H4 (cell line): ENCODE measurements around the gene DLG4. TPM values are rescaled to one million over a fixed set of nuclear protein-coding genes. Genes with fewer than 3 reads are reported as not detected.
"Not testable (repeated sequence)": the region's sequence is repeated elsewhere in the genome, so short reads cannot be mapped to it uniquely, and the experiment has no call there.

Experiments used
- DNase-seq: peaks from one replicate; pipeline ENCODE4 v3.0.0-alpha.2; 2015; ENCODE audit warnings: low spot score
- total RNA-seq: library from RNA; depleted of rRNA; stranded (reverse); fragments of >200 nt; shearing (Covaris generic); gene quantifications from 2 replicates; pipeline ENCODE4 v1.2.3, GENCODE V29; 2014

The DLG4 gene
- total RNA-seq, 1 experiment from 2014 or later = 3.9 TPM

DNA sequence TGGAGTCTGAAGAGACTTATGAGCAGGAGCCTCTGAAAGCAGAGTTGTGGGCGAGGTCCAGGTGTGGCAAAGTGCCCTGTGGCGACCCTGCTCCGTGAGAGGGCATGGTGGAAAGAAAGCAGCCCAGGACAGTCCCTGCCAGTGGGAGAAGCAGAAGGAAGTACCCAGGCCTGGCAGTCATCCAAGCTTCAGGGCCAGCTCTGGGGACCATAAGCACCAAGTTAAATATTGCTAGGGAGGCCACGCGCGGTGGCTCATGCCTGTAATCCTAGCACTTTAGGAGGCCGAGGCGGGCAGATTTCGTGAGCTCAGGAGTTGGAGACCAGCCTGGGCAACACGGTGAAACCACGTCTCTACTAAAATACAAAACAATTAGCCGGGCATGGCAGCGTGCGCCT lies 35.5 kb downstream of the DLG4 start:
- DNase-seq = no peak

DNA sequence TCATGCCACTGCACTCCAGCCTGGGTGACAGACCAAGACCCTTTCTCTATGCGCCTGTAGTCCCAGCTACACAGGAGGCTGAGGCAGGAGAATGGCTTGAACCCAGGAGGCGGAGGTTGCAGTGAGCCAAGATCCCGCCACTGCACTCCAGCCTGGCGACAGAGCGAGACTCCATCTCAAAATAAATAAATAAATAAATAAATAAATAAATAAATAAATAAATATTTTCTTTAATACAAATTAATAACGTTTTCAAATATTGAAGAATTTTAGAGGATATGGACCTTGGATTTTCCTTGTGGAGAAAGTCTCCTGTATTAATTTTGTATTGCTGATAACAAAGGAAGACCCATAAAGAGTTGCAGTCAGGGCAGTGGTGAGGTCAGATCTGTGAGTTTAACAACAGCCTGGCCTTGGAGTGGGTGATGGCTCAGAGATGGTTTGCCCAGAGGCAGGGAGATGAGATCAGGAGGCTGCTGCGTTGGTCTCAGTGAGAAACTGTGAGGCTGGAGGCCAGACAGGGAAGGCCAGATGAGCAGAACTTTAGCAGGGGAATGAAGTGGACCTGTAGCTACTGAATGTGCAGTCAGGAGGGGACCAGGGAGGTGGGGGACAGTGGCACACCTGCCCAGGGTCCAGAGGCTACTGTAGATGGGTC lies 36.1 kb downstream of the DLG4 start:
- no peak for DNase-seq

DNA sequence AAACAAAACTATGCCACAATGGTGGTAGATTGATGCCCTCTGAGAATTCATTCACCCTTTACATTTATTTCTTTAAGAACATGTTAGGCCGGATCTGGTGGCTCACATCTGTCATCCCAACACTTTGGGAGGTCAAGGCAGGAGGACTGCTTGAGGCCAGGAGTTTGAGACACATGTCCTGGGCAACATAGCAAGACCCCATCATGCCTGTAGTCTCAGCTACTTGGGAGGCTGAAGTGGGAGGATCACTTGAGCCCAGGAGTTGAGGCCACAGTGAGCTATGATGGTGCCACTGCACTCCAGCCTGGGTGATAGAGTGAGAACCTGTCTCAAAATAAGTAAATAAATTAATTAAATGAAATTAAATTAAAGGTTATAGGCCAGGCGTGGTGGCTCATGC lies 37.5 kb downstream of the DLG4 start:
- DNase-seq = not testable (repeated sequence)

DNA sequence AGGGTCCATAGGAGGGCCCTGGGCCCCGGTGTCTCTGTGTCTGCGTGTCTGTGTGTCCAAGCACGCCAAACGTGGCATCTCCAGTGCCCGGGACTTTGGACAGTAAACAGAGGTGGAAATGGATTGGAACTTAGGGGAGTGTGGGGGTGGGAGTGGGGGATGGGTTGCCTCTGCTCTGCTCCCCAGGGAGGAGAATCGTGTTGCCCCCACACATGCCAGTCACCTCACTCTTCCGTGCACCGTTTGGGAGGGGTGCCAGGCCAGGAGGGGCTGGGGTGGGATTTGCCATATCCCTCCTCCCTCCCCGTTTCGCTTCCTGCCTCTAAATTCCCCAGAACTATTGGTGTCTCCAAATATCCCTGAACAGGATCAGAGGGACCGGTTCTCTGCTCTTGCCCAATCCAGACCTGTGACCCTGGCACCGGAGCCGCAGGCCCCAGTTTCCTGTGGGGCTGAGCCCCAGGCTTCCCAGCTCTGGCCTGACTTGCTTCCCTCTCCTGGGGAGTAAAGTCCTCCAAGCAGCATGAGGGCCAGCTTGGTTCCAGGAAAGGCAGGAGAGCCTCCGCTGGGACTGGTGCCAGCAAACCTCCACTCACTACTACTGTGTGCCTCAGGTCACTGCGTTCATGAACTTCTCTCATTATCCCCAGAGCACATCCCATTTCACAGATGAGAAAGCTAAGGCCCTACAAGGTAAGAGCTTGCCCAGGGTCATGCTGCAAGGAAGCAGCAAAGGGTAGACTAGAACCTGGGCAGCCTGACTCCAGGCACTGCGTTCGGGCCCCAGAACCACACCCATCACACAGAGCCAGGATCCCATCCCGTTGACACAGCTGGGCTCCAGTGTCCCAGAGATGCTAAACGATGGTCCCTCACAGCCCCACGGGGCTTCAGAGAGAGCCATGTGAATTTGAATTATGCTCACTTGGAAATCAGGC lies 40.0 kb downstream of the DLG4 start, which contains the start of gene ASGR1:
Gene ASGR1, minus strand, starts transcription at position 54 of the 938 bp plus-strand sequence. CDS start 807 bp downstream, outside the sequence.
- DNase-seq = no peak

DNA sequence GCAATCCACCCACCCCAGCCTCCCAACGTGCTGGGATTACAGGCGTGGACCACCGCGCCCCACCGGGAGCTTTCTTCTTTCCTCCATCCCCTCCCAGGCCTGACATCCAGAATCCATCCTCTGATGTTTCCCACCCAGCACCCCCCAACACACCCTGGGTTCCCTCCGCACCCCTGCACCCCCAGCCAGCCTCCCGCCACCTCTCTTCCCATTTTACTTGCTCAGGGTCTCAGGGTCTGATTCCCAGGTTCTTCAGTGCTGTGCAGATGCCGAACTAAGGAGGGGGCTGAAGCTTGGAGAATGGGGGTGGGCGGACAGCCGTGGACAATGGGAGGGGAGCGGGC lies 40.7 kb downstream of the DLG4 start:
- no peak for DNase-seq

DNA sequence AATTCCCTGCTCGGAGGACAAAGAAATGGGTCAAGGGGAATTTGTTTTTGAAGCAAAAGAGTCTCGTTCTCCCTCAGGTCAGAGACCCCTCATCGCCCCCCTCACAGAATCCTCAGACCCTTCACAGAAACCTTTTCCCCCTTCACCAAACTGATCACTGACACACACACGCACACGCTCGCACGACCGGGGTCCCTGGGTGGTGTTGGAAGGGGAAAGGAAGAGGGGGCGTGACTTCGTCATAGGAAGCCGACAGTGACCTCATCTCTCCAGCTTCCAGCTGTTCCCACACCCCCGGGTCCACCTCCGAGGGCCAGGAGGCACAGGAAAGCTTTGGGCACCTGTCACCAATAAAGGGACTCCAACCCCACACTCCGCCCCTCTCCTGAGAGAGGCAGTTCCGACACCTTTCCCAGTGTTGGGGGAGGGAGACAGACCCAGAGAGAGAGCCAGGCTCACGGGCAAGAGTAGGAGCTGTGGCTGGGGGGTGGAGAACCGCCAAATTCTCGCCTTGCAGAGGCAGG lies 41.6 kb downstream of the DLG4 start:
- DNase-seq = no peak

DNA sequence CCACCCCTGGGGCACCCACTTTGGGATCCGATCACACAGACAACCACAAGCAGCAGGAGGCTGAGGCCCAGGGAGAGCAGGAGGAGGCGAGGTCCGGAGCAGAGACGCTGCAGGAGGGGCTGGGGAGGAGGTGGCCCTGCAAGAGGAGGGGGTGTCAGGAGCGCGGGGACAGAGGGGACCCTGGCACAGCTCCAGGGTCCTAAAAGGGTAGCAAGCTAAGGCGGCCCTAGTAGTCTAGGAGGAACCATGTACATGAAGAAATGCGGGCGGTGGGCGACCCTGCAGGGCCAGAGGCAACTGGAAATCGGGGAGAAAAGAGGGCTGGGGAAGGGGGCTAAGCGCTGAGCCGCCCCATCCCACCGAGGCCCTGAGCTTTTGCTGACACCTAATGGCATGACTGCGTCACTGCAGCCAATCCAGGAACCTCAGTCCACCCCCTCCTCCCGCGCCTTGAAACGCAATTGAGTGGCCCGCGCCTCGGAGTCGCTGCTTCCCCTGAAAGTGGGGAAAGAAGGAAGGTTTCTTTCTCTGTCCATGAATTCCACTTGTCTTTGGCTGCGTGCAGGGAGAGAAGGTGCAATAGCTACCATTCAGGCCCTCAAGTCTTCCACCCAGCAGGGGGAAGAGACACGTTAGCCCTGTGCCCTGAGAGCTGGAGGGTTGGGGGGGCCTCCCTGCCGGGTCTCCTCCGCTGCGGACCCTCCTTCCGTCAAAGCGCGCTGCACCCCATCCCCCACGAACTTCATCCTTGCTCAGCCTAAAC lies 42.3 kb downstream of the DLG4 start:
- DNase-seq = peak; percentile 43

DNA sequence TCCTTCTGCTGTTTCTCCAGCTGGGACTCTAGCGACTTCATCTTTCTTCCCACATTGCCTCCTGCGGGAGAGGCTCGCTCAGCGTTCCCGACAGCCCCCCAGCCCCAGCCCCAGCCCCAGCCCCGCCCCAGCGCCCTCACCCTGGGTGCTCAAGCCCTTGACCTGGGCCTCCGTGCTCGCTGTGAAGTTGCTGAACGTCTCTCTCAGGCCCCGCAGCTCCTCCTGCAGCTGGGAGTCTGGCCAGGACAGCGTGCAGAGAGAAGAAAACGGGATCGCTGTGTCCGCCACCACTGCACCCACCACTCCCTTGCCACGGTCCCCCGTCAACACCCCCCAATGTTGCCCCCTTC lies 42.8 kb downstream of the DLG4 start:
- DNase-seq = no peak

DNA sequence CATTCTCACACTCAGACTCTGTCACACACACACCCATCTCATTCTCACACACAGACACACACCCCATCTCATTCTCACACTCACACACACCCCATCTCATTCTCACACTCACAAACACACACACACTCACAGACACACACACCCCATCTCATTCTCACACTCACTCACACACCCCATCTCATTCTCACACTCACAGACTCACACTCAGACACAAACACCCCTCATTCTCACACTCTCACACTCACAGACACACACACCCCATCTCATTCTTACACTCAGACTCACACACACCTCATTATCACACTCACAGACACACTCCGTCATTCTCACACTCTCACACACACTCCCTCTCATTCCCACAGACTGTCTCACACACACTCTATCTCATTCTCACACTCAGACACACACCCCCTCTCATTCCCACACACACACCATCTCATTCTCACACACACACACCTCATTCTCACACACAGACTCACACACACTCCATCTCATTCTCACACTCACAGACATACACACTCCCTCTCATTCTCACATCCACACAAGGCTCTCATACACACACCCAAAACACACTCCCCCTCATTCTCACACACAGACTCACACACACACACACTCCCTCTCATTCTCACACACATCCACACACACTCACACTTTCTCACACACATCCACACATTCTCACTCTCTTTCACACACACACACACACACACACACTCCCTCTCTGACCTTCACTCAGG lies 43.4 kb downstream of the DLG4 start:
- DNase-seq = no peak

DNA sequence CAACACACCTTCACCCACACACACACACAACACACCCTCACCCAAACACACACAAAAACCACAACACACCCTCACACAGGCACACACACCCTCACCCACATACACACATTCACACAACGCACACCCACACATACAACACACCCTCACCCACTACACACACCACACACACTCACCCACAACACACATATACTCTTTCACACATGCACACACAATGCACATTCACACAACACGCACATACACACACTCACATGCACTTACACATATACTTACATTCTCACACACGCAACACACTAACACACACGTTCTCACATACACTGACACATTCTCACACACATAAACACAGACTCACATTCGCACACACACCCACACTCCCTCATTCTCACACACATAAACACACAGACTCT lies 44.3 kb downstream of the DLG4 start:
- DNase-seq = no peak

DNA sequence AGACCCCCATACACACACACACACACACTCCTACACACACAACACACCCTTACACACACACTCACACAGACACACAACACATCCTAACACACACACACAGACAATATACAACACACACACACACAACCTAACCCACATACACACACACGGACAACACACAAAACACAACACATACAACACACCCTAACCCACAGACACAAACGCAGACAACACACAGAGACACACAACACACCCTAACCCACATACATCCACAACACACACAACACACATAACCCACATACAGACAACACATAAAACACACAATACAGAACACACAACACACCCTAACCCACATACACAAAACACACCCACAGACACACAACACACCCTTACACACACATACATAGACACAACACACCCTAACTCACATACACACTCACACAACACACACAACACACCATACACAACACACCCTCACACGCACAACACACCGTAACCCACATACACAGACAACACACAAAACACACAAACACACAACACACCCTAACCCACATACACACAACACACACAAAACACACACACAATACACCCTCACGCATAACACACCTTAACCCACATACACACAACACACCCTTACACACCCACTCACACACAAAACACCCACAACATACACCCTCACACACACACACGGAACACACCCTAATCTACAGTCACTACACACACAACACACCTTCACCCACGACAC lies 44.9 kb downstream of the DLG4 start:
- no peak for DNase-seq

DNA sequence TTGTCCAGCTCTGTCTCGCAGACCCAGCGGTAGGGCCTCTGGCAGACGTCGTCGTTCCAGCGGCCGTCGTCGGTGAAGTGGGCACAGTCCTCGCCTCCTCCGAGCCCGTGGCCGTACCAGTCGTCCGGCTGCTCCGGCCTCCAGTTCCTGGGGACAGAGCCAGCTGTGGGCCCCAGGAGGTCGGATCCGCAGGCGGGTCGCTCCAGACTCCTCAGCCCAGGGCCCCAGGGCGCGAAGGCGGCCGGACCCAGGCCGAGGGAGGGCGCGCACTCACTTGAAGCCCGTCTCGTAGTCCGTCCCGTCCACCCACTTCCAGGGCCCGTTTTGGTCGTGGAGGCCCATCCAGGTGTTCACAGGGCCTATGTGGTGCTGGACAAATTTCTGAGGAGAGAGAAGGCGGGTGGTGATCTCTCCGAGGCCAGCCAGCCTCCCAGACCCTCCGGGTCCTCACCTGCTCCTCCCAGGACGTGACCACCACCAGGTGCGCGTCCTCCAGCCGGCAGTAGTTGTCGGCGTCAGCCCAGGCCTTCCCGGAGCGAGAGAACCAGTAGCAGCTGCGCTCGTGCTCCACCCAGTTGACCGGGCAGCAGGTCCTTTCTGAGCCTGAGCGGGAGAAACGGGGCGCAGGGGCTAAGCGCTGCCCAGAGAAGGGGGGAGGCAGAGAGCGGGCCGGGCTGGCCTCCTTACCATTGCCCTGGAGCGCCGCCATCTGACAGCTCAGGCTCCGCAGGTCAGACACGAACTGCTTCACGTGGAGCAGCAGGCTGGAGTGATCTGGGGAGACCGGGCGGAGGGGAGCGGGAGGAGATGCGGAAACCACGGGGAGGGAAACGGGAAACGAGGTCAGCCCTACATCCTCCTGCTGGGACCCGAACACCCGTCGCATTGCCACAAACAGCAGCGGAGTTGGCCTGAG lies 45.7 kb downstream of the DLG4 start:
- DNase-seq = no peak

DNA sequence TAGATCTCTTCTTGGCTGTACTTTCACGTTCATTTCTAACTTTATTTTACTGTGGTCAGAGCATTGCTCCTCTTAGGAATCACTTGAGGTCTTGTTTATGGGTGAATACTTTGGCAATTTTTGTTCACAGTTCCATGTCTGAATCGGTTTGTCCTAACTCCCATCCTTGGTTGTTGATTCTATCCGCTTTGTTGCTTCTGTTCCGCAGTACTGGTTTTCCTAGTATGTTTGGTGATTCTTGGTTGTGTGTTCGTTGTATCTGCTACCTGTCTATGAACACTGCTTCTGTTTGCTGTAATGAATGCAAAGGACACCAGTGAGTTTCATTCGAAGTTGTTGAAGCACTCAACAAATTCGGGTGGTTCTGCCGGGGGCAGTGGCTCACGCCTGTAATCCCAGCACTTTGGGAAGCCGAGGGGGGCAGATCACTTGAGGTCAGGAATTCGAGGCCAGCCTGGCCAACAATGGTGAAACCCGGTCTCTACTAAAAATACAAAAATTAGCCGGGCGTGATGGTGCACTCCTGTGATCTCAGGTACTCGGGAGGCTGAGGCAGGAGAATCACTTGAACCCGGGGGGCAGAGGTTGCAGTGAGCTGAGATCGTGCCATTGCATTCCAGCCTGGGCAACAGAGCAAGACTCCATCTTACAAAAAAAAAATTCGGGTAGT lies 47.0 kb downstream of the DLG4 start:
- DNase-seq = not testable (repeated sequence)

DNA sequence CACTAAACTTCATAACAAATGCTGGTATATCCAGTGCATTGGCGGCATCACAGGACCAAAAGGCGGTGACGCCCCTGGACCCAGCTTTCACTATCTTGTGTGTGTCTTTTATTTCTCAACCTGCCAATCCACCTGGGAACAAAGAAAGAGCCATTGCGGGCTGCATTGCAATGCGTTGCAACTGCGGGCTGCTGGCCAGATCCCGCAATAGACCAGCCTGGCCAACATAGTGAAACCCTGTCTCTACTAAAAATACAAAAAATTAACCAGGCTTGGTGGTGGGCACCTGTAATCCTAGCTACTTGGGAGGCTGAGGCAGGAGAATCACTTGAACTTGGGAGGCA lies 50.1 kb downstream of the DLG4 start:
- DNase-seq = not testable (repeated sequence)

DNA sequence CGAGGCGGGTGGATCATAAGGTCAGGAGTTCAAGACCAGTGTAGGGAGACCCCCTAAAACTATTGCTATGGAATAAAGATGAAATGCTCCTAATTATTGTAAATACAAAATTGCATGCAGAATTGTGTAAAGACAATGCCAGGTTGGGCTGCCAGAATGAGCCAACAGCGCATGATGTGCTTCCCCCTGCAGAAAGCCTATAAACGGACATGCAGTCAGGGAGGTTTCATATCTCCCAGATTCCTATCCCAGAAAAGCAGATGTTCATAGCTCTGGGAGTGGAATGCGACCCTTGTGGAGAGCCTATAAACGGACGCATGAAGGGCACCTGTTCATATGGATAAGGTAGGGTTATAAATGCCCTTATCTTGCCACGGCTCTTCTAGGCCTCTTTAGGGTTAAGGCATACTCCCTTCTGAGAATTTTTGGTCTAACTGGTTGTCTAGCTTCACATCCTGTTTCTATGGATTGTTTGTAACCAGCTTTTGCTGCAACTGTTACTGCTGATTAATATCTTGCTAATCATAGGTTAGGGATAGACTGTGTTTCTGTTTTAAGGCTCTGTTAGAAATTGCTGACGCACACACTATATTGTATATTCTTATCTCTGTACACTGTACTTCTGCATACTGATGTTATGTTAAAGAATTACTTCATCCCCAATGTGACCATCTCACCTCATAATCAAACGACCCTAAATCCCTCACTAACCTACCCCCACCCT lies 50.6 kb downstream of the DLG4 start:
- DNase-seq = not testable (repeated sequence)

DNA sequence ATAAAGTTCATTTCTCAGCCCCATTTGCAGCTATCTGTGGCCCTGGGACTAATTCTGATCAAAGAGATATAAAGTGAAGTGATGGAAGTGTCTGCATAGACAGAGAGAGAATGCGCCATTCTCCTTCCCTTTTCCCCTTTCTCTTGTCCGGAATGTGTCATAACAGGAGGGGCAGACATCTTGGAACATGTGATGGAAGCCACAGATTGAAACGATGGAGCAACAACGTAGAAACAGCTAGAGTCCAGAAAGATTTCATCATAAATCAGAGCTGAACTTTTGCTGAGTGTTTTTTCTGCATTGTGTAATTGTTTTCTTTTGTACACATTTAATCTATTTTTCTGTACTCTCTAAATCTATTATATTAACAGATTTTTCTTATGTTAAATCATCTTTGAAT lies 51.8 kb downstream of the DLG4 start:
- DNase-seq = no peak

DNA sequence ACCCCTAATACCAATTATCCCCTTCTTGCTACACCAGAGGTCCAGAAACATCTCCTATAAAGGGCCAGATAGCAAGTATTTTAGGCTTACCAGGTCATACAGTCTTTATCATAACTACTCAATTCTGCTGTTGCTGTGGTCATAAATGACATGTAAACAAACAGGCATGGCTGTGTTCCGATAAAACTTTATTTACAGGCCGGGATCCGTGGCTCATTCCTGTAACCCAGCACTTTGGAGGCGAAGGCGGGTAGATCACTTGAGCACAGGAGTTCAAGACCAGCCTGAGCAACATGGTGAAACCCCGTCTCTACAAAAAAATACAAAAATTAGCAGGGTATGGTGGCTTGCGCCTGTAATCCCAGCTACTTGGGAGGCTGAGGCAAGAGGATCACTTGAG lies 52.8 kb downstream of the DLG4 start:
- DNase-seq = no peak

DNA sequence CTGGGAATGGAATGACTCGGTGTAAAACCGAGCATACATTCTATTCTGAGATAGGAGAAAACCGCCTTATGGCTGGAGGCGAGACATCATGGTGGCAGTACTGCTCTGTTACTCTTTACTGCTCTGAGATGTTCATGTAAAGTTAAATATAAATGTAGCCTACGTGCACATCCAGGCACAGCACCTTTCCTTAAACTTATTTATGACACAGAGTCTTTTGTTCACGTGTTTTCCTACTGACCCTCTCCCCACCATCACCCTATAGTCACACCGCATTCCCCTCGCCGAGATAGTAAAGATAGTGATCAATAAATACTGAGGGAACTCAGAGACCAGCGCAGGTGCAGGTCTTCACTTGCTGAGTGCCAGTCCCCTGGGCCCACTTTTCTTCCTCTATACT lies 60.1 kb downstream of the DLG4 start:
- DNase-seq = not testable (repeated sequence)

DNA sequence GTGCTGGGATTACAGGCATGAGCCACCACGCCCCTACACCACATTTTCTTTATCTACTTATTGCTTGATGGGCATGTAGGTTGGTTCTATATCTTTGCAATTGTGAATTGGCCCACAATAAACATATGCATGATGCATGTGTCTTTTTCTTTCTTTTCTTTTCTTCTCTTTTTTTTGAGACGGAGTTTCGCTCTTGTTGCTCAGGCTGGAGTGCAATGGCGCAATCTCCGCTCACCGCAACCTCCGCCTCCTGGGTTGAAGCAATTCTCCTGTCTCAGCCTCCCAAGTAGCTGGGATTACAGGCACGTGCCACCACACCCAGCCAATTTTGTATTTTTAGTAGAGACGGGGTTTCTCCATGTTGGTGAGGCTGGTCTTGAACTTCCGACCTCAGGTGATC lies 61.2 kb downstream of the DLG4 start:
- DNase-seq = not testable (repeated sequence)
